ENCODE data around the gene RCCD1. TPM values are rescaled to one million over a fixed set of nuclear protein-coding genes. Genes with fewer than 3 reads are reported as not detected.

Gene RCCD1
- total RNA-seq, 2 donors from 2014 or later: 9.1 to 13.0 TPM

GRCh38 chr15:90953947-90954711 lies 555 bp upstream of the RCCD1 start:
- TF ChIP-seq POLR2A (IDR thresholded peaks at IDR 0.05) (no peak), POLR2AphosphoS5 (IDR thresholded peaks at IDR 0.05) (no peak), CTCF (IDR thresholded peaks at IDR 0.05) (no peak)
- intact Hi-C loops (cut with DNase I): loop anchor here (10.0 kb wide), 1 partner anchor 71 kb away; the partner anchor contains the start of gene VPS33B
- Histone ChIP-seq H3K4me3 (peak overlapping the region; percentile 59 to 76), H3K27me3 (replicated peaks; ENCODE audit: insufficient read depth) (no peaks in the 10 kb centered on the region), H3K36me3 (peaks cover 0 to 21% of the 10 kb centered on the region in 2 donors), H3K4me1 (replicated peaks) (peaks cover 10% of the 10 kb centered on the region), H3K9me3 (no peaks in the 10 kb centered on the region), H3K27ac (peak overlapping the region in 1 of 2 donors; percentile 69)
- 67% methylated on average over 16 of the region's 16 CpGs for WGBS
- DNase-seq (ENCODE audit: low spot score): no peak

- intact Hi-C loops (cut with DNase I): loop anchor here (5.0 to 10.0 kb wide), 3 partner anchors 37 to 317 kb away; partner anchors contain the start of genes PRC1 and VPS33B
- 73% methylated on average over 20 of the region's 20 CpGs for WGBS
- no peak for DNase-seq (ENCODE audit: low spot score)
- Histone ChIP-seq H3K27me3 (replicated peaks; ENCODE audit: insufficient read depth) (no peaks in the 10 kb centered on the region), H3K4me3 (no peak overlapping the region), H3K27ac (no peak overlapping the region), H3K4me1 (replicated peaks) (peaks cover 10% of the 10 kb centered on the region), H3K36me3 (peaks cover 0 to 10% of the 10 kb centered on the region in 2 donors), H3K9me3 (no peaks in the 10 kb centered on the region)
- TF ChIP-seq CTCF (IDR thresholded peaks at IDR 0.05) (no peak), POLR2A (IDR thresholded peaks at IDR 0.05) (no peak), POLR2AphosphoS5 (IDR thresholded peaks at IDR 0.05) (no peak)
Observed at GRCh38 chr15:90955624-90956273, 1.1 kb downstream of the RCCD1 start.

- H3K36me3 ChIP-seq: peaks cover 0 to 12% of the 10 kb centered on the region in 2 donors
- DNase-seq (ENCODE audit: low spot score): peak; percentile 71
- peaks cover 10% of the 10 kb centered on the region for H3K4me1 ChIP-seq (replicated peaks)
- no peaks in the 10 kb centered on the region for H3K9me3 ChIP-seq
- peak overlapping the region; percentile 43 to 50 for H3K4me3 ChIP-seq
- peak overlapping the region; percentile 66 to 71 for H3K27ac ChIP-seq
- TF ChIP-seq CTCF (IDR thresholded peaks at IDR 0.05) (peak; percentile 88 to 97 (median 94)), POLR2A (IDR thresholded peaks at IDR 0.05) (no peak), POLR2AphosphoS5 (IDR thresholded peaks at IDR 0.05) (no peak)
- intact Hi-C loops (cut with DNase I): loop anchor here (5.0 to 10.0 kb wide), 3 partner anchors 36 to 316 kb away; partner anchors contain the start of genes PRC1 and VPS33B
- no peaks in the 10 kb centered on the region for H3K27me3 ChIP-seq (replicated peaks; ENCODE audit: insufficient read depth)
- 7% methylated on average over 56 of the region's 56 CpGs for WGBS
Observed at GRCh38 chr15:90956274-90957030, 1.8 kb downstream of the RCCD1 start.

- Histone ChIP-seq H3K9me3 (no peaks in the 10 kb centered on the region), H3K36me3 (peaks cover 0 to 14% of the 10 kb centered on the region in 2 donors), H3K27ac (peak overlapping the region; percentile 66 to 71), H3K4me3 (peak overlapping the region; percentile 43 to 50), H3K4me1 (replicated peaks) (peaks cover 10% of the 10 kb centered on the region), H3K27me3 (replicated peaks; ENCODE audit: insufficient read depth) (no peaks in the 10 kb centered on the region)
- 6% methylated on average over 48 of the region's 63 CpGs for WGBS
- DNase-seq (ENCODE audit: low spot score): no peak
- no peak for TF ChIP-seq POLR2A (IDR thresholded peaks at IDR 0.05)
- no peak for TF ChIP-seq CTCF (IDR thresholded peaks at IDR 0.05)
- no peak for TF ChIP-seq POLR2AphosphoS5 (IDR thresholded peaks at IDR 0.05)
- intact Hi-C loops (cut with DNase I): loop anchor here (5.0 to 10.0 kb wide), 3 partner anchors 35 to 315 kb away; partner anchors contain the start of genes PRC1 and VPS33B
Observed at GRCh38 chr15:90957031-90957790, 2.5 kb downstream of the RCCD1 start.

All from prostate gland (tissue), 2 donors.